NCI-H1694 (cell line): Measurements from ENCODE around the gene GNLY.
A peak's percentile ranks its signal among the peaks of the same experiment; 100 is the strongest.

Experiments
- DNase-seq: peaks from one replicate; lab custom pipeline; 2025; lab: John Stamatoyannopoulos, UW

Gene GNLY

DNA sequence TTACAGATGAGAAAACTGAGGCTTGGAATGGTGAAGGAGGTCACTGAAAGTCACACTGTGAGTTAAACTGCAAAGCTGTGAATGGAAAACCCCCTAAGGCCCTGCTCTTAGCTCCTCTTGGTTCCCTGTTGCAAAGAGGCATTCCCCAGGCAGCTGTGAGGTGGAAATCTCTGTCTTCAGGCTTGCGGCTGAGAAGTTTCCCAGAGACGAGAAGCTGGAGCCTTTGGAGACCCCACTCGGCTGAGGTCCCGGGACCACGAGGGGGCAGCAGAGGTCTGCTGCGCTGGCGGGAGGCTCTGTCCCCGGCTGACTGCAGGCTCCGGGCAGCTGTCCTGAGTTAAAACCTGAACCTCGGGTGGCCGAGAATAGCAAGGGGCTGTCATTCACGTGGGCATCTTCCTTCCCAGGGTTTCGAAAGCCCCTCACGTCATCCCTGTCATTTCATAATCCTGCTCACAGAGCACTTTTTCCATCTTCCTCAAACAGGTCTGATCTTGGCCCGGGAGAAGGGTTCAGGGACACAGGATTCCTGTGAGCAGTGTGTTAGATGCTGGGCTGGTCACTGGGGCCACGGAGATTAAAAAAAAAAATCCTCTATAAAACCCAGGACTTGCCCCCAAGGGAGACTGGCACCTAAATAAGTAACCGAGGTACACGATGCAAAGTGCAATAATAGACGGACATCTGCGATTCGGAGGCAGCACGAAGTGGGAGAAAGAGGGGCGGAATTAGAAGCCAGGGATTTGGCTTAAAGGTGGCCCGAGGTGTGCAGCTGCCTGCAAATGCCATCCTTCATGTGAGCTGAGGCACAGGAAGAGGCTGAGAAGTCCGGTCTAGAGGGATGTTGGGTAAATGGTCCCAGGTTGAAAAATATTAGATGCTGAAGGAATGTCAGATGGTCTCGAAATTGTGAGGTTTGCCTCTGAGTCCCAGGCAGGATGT is 35.0 kb downstream of the GNLY start:
- peak; percentile 62 for DNase-seq

DNA sequence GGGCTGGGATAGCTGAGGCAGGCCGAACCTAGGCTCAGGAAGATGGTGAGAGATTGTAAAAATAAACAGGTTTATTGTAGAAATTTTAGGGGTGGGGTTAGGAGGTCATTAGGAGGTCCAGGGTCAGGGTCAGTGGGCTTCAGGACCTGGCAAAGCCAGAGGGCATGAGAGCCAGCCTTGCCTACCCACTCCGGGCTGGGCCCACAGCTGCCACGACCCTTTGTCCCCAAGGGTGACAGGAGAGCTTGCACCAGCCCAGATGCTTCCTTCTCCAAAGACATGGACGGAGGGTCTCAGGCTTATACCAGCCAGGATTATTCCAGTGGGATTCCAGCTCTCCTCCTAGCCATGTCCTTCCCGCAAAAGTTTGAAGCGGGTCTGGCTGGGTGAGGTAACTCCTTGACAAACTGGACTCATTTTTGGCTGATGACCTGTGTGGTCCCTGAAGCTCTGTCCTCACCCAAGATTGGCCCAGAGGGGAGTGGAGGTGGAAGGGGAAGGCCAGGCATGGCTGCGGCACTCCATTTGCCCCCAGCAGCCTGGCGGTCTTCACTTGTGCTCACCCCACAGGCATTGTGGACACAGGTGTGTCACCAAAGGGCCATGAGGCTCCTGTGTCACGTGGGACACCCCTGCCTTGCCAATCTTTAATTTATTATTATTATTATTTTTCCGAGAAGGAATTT is 35.8 kb downstream of the GNLY start:
- DNase-seq: no peak

DNA sequence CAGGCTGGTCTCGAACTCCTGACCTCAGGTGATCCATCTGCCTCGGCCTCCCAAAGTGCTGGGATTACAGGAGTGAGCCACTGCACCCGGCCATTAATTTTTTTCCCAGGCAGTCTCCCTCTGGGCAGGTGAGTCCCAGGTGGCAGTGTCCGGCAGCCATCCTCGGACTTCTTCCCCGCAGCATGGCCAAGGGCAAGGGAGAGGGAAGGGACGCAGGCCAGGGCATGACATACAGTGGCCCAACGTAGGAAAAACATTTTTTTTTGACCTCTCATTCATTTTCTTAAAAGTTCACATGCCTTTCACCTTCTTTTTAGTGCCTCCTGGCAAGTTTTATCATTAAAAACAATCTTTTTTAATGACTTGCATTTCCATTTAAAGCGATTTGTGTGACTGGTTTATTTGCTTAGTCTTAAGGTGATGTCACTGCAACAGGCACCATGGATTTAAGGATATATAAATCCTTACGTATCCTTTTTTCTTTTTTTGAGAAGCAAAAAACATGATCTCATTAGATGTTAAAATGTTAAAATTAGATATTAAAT is 36.6 kb downstream of the GNLY start:
- no peak for DNase-seq

DNA sequence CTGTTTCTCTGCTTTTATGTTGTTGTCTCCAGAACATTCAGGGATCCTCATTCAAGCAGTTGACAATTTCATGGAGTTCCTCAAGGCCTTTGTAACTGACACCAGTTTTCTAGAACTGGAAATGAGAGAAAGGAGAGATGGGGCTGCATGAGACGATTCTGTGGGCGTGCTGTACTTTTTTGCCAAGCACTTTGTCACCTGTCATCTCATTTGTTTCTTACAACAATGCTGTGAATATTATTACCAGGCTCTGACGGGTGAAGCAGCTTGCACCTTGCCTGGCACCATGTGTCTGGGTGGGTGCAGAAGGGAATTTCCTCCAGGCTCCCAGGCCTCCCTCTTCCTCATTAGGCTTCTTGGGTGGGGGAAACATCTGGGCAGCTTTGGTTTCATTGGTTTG is 37.4 kb downstream of the GNLY start:
- DNase-seq: no peak

DNA sequence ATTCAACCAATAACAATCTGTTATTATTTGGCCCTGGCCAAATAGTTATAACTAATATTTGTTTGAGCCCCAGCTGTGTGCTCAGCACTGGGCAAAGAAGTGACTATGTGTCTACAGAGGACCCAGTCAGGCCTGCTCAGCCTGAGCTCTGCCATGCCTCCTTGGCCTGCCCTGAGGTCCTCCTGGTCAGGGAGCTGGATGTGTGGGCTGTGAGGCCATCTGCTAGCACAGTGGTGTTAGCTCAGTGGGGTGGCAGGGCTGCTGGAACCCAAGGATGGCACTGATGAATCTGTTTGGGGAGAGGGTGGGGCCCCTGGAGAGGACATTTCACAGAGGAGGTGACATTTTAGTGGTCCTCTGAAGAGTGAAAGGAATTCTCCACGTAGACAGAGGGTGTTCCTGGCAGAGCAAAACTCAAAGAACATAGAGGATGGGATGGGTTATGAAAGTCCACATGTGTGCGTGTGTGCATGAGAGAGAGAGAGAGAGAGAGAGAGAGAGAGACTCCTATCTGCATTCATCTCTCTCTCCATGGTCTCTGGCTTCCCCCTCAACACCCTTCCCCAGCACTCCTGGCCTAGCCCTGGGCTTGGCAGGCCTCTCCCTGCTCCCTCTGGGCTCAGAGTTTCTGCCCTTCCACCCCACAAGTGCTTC is 38.4 kb downstream of the GNLY start:
- no peak for DNase-seq

DNA sequence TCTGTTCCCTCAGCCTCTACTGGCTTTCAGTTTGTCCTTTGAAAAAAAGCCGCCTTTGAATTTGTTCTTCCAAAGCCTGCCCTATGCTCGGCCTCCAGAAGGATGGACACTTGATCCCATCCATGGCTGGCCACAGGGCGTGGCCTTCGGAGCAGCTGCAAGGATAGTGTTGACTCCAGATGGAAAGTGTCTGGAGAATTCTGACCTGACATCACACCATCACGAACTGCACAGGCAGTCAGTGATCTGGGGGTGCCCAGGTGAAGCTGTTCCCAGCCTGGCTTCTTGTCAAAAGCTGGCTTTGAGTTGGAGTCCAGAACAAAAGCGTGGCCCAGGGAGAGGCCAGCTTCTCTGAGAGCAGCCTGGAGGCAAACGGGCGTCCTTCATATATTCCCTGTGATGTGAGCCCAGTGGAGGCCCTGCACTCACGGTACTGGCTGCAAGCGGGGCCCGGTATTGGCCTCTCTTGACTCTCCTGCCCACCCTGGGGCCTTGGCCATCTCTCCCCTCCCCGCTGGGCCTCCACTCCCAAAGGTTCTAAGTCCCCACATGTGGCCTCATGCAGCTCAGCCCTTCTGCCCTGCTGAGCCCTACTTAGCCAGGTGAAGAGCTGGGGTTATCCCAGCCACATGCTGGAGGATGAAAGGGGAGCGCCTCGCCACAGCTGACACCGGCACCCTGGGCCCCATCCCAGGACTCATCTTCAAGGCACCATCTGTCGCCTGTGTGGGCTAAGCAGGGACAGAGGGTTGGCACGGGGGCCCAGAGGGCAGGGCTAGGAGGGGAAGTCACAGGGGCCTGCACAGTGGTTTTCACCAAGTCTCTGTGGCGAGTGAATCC is 39.2 kb downstream of the GNLY start:
- DNase-seq: no peak

DNA sequence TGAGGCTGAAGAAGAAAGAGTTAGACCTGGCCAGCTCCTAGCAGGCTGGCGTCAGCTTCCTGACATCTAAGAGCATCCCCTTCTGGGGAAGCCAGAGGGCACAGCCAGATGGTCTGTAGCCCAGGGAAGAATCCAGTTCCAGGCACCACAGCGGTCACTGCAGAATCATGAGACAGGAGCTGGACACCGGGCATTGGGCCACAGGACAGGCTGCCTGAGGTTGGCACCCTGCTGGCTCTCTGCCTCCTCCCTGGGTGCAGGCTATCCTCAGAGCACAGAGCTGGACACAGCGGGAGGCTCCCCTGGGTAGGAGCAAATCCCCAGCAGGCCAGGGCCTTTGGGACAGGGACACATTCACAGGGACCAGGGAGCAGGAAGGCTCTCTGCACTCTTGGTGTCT is 39.9 kb downstream of the GNLY start:
- no peak for DNase-seq

DNA sequence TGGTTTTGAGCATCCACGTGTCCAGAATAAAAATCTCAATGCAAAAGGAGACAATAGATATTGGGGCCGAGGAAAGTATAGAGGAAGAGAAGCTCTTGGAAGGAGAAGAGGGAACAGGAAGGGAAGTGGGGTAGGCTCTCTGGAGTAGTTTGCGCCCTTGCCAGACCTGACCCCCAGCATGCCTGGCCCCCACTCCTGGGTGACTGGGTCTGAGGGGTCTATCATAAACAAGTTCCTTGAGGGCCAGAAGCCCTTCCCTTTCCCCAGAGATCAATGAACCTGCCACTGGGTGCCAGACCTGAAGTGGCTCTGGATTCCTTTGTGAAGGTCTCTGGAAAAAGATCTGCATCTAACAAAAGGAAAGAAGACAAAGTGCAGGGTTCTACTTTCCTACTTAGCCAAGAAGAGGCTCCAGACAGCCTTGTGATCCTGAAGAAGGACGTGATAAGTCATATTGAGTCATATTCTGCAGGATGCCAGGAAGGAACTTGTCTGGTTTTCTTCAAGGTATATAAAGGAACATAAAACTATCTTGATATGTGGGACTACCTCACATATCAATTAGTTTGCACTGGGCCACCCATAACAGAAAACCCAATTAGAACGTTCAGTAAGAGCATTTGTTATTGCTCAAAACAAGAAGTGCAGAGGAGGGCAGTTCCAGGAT is 40.9 kb downstream of the GNLY start:
- no peak for DNase-seq

DNA sequence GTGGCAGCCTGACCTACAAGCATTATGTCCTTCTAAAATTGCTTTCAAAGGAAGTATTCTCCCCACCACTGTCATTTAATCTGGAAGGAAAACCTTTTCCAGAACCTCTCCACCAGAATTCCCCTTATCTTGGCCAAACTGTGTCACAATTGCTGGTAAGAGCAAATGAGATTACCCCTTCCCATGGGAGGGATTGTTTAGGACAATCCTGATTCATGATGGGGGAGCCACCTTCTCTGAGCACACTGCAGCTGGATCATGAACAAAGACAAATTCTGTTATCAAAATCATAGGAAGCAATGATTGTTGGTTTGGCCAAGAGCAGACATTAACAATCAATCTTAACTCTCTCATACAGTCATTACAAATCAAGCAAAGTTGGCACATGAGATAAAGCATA is 41.5 kb downstream of the GNLY start:
- DNase-seq: no peak

DNA sequence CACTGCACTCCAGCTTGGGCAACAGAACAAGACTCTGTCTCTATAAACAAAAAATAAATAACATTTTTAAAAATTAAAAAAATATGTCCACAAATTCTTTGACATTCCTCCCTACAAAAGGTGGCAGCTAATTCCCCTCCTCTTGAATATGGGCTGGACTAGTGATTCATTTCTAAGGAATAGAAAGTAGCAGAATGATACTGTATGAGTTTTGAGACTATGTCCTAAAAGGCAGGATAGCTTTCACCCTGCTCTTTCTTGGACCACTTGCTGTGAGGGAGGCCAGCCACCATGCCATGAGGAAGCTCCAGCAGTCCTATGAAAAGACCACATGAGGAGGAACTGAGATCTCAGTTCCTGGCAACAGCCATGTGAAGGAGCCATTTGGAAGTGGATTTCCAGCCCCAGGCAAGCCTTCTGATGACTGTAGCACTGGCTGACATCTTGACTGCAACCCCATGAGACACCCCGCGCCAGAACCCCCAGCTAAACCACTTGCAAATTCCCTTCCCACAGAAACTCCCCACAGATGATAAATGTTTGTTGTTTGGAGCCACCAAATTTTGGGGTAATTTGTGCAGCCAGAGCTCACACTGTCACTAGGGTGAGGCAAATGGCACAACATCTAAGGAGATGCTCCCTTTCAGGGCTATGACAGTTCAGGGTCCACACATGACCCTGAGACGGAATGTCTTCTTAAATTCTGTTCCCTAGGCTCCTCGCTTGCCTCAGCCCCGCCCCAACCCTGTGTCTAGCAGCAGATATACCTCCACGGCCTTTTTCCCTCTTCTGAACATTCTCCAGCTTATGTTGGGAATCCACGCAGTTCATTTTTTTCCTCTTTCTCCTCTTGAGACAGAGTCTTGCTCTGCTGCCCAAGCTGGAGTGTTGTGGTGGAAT is 42.5 kb downstream of the GNLY start:
- no peak for DNase-seq

DNA sequence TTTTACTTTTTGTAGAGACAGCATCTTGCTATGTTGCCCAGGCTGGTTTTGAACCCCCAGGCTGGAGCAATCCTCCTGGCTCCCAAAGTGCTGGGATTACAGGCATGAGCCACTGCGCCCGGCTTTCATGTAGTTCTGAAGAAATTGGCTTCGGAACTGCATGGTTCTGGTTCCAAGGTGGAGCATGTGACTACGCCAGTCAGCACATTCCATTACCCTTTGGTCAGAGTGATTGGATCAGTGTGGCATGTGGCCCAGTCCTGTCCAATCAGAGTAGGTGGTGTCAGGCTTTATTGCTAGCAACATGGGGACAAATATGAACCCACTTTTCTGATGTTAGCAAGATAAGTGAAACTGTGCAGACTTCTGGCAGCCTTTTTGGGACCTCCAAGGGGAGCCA is 43.3 kb downstream of the GNLY start:
- DNase-seq: no peak

DNA sequence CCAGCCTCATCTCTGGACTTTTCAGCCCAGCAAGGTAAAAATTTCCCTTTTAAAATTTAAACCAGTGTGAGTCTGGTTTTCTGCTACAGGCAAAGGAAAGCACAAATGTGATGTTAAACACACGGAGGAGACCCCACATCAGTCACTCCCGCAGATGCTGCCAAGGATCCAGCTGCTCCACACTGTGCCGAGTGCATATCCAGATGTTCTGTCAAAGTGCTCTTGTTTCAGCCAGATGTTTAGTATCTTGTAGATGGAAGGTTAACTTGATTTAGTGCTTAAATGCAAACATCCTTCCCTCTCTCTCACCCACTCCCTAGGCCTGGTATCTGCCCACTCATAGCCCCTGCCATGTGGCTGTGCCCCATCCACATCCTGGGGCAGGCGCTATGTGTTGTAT is 43.8 kb downstream of the GNLY start:
- no peak for DNase-seq

DNA sequence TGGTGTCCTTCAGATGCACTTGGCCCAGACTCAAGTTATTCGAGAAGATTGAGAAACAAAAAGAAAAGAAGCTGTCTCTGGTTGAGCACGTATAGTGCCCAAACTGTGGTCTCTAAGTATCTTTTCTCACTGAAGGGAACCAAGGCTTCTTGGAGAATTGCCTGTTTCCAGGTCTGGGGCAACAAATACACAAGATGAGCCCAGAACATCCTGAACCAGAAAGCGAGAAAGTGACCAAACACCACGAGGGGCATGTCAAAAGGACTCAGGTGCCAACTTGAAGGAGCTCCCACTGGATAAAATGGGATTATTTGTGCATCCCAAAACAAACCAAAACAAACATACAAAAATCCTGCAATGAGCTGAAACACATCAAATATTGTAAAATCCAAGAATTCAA is 46.0 kb downstream of the GNLY start:
- DNase-seq: no peak

DNA sequence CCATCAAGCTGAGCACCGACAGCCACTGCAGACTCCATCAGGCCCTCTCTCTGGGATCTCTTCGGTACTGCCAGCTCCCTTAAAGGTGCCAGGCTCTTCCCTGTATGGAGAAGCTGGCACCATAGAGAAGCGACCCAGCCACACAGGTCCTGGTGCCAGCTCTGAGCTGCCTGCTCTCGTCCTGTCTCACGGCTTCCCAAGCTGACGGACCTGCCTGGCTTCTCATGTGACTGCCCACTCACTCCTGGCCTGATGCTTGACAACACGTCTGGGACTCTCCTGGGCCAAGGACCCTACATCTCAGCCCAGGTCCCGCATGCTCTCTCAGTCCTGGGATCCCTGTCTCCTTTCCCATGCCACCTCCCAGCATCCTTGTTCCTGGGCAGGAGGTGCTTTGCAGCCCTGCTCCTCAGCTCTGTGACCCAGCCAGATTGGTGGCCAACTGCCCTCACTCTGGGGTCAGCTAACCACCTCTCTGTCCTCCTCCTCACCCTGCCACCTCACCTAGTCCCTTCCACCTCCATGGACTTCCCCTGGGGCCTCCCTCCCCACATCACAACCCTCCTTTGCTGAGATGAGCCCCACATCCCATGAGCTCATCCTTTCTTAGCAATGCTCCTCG is 47.2 kb downstream of the GNLY start:
- DNase-seq: no peak

DNA sequence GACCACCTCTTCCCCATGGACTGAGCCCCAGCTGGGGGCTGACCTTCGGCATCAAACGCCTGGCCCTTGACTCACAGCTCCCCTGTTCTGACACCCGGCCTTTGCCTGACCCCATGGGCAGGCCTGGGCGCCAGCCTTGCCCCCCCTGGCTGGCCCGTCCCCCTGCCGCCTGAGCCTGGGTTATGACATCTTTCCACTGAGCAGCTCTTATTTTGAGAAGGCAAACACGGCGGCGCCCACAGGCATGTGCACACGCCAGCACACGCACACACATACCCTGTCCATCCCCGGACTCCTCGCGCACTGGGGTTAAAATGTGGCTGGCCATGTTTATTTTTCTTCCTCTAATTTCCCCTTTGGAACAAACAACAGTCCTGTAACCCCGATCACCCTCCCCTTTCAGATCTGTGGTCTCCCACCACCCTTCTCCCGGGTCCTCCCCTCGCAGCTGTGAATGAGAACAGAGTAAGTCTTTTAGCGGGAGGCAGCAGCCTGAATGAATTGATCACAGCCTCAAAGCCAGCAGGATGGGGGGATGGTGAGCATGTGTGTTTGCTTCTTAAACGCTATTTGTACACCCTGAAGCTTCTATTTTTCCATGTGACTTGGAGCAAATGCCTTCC is 47.8 kb downstream of the GNLY start:
- no peak for DNase-seq

DNA sequence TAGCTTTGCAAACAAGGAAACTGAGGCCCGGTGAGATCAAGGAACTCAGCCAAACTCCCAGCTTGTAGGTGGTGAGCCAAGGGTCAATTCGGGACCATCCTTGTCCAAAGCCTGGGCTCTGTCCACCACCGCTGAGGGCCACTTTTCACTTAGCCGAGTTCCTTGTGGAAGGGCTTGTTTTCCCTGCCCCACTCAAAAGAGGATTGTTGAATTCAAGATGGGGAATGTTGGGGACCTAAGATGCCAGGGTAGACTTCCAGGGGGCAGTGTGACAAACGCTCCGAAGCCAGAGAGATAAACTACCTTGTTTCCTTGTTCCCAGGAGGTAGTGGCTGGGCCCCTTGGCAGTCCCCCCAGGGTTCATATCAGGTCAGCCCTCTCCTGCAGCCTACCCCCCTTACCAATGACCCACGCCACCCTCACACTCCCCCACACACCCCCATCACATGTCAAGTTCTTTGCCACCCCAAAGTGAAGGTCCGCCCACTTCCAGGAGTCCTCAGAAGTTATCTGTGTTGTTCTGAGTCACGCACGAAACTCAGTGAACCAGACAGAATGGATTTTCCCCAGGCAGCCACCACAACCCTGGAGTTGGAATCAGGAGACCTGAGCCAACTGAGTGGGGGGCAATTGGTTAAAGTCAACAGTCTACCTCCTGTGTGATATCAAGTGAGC is 49.3 kb downstream of the GNLY start:
- no peak for DNase-seq

DNA sequence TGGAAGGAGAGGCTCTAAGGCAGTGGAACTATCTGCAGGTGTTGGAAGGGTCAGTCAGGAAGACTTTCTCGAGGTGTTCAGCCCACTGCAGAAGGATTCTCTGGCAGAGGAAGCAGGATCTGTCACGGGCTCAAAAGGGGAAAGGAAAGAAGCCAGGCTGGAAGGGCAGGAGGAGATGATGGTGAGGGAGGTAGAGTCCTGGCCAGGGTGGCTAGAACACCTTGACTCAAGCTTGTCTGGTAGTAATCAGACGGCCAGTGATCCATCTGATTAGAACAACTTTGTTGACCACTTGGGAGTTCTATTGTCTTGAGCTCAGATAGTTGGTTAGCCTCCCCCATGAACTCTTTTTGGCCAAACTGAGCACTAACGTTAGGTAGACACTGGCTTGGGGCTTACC is 49.9 kb downstream of the GNLY start:
- DNase-seq: no peak

DNA sequence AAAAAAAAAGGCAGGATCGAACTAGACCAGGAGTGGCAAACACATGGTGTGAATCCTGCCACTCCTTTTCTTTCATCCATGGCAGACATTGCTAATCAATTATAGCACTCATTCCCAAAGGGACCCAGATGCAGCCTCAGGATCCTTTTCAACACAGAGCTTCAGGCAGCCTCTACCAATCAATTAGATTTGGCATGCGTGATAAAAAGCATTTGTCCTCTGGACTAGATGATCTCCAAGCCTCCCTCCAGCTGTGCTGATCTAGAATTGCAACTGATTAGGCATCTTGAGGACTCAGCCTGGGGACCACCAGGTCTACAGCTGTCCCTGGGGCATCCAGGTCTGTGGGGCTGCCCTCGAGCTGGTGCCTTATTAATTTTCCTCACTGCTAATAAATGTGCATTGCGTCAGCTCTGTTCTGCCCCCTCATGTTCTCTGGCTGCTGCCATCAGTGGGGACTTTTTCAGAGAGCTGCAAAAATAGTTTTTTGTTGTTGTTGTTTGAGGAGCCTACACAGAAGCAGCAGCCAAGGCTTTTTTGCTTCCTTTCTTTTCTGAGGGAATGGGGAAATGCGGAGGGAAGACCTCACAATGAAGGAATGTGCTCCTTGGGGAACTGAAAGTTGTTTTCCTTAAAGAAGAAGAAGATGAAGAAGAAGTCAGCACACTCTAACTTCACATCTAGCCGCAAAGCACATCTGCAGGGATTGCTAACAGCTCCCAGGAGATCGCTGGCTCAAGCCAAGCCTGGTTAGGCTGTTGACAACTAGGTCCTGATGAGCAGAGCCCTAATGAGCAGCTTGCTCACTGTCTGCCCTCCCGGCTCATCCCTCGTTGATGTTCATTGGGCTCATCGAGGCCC is 50.8 kb downstream of the GNLY start:
- peak; percentile 88 for DNase-seq
